Loucy (cell line): Measurements from ENCODE around the gene SMAP1.

ENCODE experiments used
- EZH2phosphoT487 ChIP-seq: fragments of 200-600 bp; IDR thresholded peaks from 2 replicates; pipeline ENCODE4 v1.6.1; 2018; ENCODE audit warnings: antibody characterized with exemption, mild to moderate bottlenecking, moderate library complexity, borderline replicate concordance
- TF ChIP-seq, protein P1 (sequence below): fragments of 200-600 bp; sonication (generic); conservative IDR thresholded peaks from 2 replicates; pipeline ENCODE4 v1.5.1; 2014; ENCODE audit warnings: mild to moderate bottlenecking, antibody characterized with exemption, low read length

DNA sequence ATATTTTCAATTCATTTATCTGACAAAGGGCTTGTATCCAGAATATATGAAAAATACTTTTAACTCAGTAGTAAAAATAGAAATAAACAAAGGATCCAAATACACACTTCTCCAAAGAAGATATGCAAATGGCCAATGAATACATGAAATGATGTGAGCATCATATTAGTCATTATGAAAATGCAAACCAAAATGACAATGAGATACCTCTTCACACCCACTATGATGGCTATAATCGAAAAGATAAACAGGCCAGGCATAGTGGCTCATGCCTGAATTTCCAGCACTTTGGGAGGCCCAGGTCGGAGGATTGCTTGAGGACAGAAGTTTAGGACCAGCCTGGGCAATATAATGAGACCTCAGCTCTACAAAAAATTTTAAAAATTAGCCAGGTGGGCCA, 33.8 kb upstream of the SMAP1 start:
- TF ChIP-seq, protein P1, sequence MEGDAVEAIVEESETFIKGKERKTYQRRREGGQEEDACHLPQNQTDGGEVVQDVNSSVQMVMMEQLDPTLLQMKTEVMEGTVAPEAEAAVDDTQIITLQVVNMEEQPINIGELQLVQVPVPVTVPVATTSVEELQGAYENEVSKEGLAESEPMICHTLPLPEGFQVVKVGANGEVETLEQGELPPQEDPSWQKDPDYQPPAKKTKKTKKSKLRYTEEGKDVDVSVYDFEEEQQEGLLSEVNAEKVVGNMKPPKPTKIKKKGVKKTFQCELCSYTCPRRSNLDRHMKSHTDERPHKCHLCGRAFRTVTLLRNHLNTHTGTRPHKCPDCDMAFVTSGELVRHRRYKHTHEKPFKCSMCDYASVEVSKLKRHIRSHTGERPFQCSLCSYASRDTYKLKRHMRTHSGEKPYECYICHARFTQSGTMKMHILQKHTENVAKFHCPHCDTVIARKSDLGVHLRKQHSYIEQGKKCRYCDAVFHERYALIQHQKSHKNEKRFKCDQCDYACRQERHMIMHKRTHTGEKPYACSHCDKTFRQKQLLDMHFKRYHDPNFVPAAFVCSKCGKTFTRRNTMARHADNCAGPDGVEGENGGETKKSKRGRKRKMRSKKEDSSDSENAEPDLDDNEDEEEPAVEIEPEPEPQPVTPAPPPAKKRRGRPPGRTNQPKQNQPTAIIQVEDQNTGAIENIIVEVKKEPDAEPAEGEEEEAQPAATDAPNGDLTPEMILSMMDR, result no peak
- TF ChIP-seq EZH2phosphoT487, result no peak
